ENCODE data around the gene ZNF784.
"Not testable (repeated sequence)": the region's sequence is repeated elsewhere in the genome, so short reads cannot be mapped to it uniquely, and the experiment has no call there.

ZNF784 gene

GRCh38 chr19:55602104-55603001, 22.0 kb downstream of the ZNF784 start:
- DNase-seq = no peak

DNA sequence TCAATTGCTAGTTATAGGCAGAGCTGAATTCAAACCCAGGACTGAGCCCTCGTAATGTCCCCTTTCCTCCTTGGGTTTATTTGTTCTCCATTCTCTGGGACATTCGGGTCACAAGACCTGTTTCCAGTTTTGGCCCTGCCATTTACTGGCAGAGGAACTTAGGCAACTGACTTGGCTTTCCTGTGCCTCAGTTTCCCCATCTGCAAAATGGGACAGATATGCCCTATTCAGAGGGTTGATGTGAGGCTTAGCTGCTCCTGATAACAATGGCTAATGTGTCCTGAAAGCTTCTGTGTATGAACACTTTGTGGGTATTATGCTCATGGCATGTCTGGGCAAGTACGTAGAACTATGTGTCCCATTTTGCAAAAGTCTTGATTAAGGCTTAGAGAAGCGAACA, 23.3 kb downstream of the ZNF784 start:
- DNase-seq = no peak

DNA sequence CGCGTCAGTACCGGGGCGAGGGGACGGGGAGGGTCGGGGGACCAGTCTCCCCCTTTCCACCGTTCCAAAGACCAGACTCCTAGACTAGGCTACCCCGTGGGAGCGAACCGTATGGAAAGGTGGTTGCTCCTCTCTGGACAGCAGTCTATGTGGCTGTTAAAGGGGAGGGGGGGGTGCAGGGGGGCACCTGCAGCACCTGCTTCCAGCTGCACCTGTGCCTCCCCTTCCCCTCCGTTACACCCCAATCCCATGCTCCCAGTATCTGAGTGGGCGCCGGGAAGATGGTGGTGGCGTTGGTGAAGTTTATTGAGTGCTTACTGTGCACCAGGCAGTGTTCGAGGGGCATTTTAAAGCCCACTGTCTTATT, 23.7 kb downstream of the ZNF784 start:
- DNase-seq = no peak

GRCh38 chr19:55599842-55600661, 24.3 kb downstream of the ZNF784 start, which contains the start of gene ZNF524:
ZNF524 (plus strand) TSS chr19:55600288; CDS start chr19:55602113, 1,825 bp downstream.
- peak; percentile 96 for DNase-seq

GRCh38 chr19:55599468-55599841, 24.9 kb downstream of the ZNF784 start, which contains the start of gene FIZ1:
FIZ1 (minus strand) TSS chr19:55599517; CDS start chr19:55597865, 1,652 bp downstream.
- DNase-seq = peak; percentile 96

GRCh38 chr19:55598719-55599467, 25.5 kb downstream of the ZNF784 start:
- peak; percentile 73 for DNase-seq

GRCh38 chr19:55598034-55598433, 26.3 kb downstream of the ZNF784 start:
- no peak for DNase-seq

- no peak for DNase-seq
Measured at GRCh38 chr19:55597501-55597921, 26.9 kb downstream of the ZNF784 start.

DNA sequence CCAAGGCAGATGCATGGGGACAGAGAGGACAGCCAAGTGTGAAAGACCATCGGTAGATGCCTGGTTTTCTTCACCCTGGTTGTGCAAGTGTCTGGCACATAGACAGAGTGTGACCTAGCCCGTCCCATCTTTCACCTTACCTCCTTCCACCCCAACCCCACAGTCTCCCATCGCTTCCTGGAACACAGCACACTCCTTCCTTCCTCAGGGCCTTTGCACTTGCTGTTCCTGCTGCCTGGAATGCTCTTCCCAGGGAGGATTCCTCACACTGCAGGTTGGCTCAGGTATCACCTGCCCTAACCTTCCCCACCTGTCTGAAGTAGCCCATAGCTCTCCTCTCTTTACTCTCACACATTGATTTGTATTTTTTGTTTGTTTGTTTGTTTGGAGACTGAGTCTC, 28.1 kb downstream of the ZNF784 start:
- no peak for DNase-seq

- no peak for DNase-seq
Measured at GRCh38 chr19:55594996-55595545, 29.3 kb downstream of the ZNF784 start.

DNA sequence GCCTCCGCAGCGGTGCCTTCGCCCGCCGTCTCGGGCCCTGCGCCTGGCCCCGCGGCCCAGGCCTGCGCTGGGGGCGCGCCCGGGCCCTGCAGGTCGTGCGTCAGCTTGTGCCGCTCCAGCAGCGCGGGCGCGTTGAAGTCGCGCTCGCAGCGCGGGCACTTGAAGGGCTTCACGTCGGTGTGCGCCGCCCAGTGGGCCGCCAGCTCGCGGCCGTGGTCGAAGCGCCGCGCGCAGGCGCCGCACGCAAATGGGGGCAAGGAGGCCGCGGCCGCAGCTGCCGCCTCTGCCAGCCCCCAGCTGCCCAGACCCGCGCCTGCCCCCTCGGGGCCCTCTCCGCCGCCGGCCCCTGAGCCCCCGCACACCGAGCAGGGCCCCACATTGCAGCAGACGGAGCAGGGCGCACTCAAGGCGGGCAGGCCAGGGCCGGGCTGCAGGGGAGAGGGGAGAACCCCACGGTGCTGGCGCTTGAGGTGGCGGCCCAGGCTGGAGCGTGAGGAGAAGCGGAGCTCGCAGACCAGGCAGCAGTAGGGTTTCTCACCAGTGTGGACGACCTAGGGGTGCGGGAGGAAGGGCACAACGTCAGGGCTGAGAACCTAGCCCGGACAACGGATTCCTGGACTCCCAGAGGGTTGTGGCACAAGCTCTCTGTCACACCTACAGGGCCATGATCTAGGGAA, 31.1 kb downstream of the ZNF784 start:
- no peak for DNase-seq

DNA sequence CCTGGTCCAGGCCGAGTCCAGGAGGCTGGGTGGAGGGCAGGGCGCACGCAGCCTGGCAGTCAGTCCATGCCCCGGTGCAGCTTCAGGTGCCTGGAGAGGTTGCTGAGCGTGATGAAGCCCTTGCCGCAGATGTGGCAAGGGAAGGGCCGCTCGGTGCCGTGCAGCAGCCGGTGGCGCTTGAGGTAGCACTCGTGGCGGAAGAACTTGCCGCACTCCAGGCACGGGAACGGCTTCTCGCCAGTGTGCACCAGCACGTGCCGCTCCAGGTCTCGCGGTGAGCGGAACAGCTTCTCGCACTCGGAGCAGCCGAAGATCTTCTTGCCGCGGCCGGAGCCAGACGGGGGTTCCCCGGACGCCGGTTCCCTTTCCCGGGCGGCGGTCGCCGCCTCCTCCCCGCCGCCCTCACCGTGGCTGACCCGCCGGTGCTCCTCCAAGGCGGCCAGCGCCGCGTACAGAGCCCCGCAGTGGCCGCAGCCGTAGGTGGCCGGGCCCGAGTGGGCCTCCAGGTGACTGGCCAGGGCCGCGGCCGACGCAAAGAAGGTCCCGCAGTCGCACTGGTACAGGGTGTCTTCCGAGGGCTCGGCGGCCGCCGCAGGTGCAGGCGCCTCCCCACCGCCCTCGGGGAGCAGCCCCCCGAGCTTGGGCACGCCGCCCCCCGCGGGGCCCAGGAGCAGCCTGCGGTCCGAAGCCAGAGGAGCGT, 31.8 kb downstream of the ZNF784 start:
- no peak for DNase-seq

DNA sequence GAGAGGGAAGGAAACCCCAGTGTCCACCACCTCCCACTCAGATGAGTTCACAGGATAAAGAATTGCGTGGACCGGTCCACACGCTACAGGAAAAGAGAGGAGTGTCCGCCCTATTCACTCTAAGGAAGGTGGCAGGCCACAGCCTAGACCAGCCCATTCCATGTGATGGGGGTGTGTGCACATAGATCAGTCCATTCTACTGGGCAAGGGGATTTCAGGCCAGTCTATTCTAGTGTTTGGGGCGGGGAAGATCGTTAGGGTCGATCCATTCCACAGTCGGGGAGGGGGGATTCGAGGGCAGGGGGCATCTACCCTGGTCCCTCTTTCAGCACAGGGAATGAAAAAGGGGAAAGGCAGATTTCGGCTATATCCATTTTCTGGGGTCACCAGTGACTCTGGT, 32.8 kb downstream of the ZNF784 start:
- DNase-seq = no peak

GRCh38 chr19:55590617-55591016, 33.7 kb downstream of the ZNF784 start:
- no peak for DNase-seq

DNA sequence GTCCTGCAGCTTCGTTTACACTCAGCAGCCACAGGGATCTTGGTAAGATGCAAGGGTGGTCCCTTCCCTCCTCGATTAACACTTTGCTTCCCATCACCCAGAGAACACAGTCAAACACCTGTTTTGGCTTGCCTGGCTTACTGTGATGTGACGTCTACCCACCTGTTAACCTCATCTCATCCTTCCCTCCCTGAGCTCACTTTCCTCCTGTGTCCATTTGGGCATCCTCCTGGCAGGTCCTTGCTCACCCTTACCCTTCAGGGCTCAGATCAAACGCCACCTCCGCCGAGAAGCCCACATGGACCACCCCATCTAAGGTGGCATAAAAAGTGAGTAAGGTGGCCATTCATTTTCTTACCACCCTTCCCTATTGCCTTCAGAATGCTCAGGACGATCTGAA, 34.3 kb downstream of the ZNF784 start:
- no peak for DNase-seq

DNA sequence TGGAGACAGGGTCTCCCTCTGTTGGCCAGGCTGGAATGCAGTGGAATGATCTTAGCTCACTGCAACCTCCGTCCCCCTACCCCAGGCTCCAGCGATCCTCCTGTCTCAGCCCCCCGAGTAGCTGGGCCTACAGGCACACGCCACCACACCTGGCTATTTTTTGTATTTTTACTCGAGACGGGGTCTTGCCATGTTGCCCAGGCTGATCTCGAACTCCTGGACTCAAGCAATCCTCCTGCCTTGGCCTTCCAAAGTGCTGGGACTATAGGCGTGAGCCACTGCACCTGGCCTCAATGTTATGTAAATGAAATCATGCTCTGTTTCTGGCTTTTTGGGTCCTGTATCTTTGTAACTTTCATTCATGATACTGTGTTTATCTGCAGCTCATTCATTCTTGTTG, 35.6 kb downstream of the ZNF784 start:
- no peak for DNase-seq

- DNase-seq = peak; percentile 92
Measured at GRCh38 chr19:55586976-55587668, 37.2 kb downstream of the ZNF784 start.

DNA sequence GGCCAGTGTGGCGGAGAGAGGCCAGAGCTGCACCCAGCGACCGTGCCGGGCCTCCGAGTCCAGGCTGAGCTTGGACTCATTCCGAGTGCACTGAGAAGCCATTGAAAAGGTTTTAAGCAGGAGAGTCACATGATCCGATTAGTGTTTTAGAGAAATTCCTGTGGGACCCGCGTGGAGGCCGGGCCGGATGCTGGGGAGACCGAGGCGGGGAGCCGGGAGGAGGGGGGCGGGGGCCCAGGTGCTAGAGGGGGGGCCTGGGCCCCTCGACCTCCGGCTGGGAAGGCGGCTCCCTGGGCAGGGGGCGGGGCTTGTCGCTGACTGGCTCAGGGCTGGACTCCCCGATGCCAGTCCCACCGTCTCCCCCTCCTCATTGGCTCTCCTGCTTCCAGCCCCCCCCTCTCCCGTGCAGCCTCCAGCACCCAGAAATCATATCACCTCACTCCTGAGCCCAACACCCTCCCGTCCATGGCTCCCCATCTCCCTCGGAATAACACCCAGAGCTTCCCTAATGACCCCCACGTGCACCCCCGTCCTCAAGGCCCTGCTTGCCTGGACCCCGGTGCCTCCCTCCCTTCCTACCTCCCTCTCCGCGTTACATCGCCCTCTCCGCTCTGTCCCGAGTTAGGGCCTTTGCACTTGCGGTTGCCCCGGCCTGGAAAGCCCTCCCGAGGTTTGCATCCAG, 38.6 kb downstream of the ZNF784 start:
- peak; percentile 58 for DNase-seq

GRCh38 chr19:55584871-55585270, 39.5 kb downstream of the ZNF784 start:
- DNase-seq = no peak

- not testable (repeated sequence) for DNase-seq
Measured at GRCh38 chr19:55583897-55584296, 40.5 kb downstream of the ZNF784 start.
